HK-2 (cell line): Measurements from ENCODE around the gene TOB1.

Experiments used
- DNase-seq: peaks from one replicate; pipeline ENCODE4 v3.0.0-alpha.2; 2018; ENCODE audit not compliant: unreplicated experiment

The TOB1 gene

GRCh38 chr17:50832267-50832863 lies 33.8 kb downstream of the TOB1 start:
- DNase-seq: no peak

GRCh38 chr17:50831471-50831928 lies 34.7 kb downstream of the TOB1 start:
- no peak for DNase-seq

GRCh38 chr17:50830994-50831393 lies 35.2 kb downstream of the TOB1 start:
- DNase-seq: no peak

- DNase-seq: no peak
Measured at GRCh38 chr17:50830352-50830751, 35.8 kb downstream of the TOB1 start.

- no peak for DNase-seq
Measured at GRCh38 chr17:50829332-50829731, 36.8 kb downstream of the TOB1 start.

- no peak for DNase-seq
Measured at GRCh38 chr17:50828508-50829170, 37.5 kb downstream of the TOB1 start.

- no peak for DNase-seq
Measured at GRCh38 chr17:50825188-50825587, 41.0 kb downstream of the TOB1 start.

GRCh38 chr17:50824429-50824828 lies 41.7 kb downstream of the TOB1 start:
- DNase-seq: no peak

- no peak for DNase-seq
Measured at GRCh38 chr17:50822550-50822949, 43.6 kb downstream of the TOB1 start.

GRCh38 chr17:50820651-50821050 lies 45.5 kb downstream of the TOB1 start:
- DNase-seq: no peak

GRCh38 chr17:50818921-50819657 lies 47.1 kb downstream of the TOB1 start:
- no peak for DNase-seq

GRCh38 chr17:50818261-50818660 lies 47.9 kb downstream of the TOB1 start:
- DNase-seq: no peak

- DNase-seq: peak; percentile 46
Measured at GRCh38 chr17:50817838-50818237, 48.3 kb downstream of the TOB1 start.

GRCh38 chr17:50816771-50817751 lies 49.1 kb downstream of the TOB1 start:
- DNase-seq: peak; percentile 46

GRCh38 chr17:50816271-50816670 lies 49.9 kb downstream of the TOB1 start:
- no peak for DNase-seq

GRCh38 chr17:50815400-50815799 lies 50.8 kb downstream of the TOB1 start:
- DNase-seq: no peak

- DNase-seq: no peak
Measured at GRCh38 chr17:50813583-50813982, 52.6 kb downstream of the TOB1 start.
